Stomach (tissue), 9 donors: Measurements from ENCODE around the gene ARPP19. TPM values are rescaled to one million over a fixed set of nuclear protein-coding genes. Genes with fewer than 3 reads are reported as not detected.
A peak's percentile ranks its signal among the peaks of the same experiment; 100 is the strongest.

Experiments
- DNase-seq, 2 donors: peaks; one replicate each; pipeline versions ENCODE4 v3.0.0 to v3.0.0-alpha.2; 2013 to 2019
- H3K27ac ChIP-seq, 5 donors: fragments of 200-600 bp in 4 of 5; sonication (generic) in 4 of 5; one replicate each; pipeline ENCODE4 v1.5.1; 2013 to 2019; ENCODE audit warnings: mild to moderate bottlenecking in 1 of 5, moderate library complexity in 1 of 5
- H3K27me3 ChIP-seq, 3 donors: fragments of 200-600 bp; sonication (generic); one replicate each; pipeline ENCODE4 v1.5.1; 2017 to 2019; ENCODE audit warnings: mixed run types in 1 of 3
- H3K36me3 ChIP-seq, 4 donors: fragments of 200-600 bp; sonication (generic); 1 replicate in 3 of 4; 2 replicates in 1 of 4; pipeline ENCODE4 v1.5.1; 2016 to 2019
- H3K4me1 ChIP-seq, 4 donors: fragments of 200-600 bp; sonication (generic); one replicate each; pipeline ENCODE4 v1.5.1; 2016 to 2019
- H3K4me3 ChIP-seq, 4 donors: fragments of 200-600 bp; sonication (generic) in 3 of 4; one replicate each; pipeline ENCODE4 v1.5.1; 2016 to 2019; ENCODE audit warnings: mild to moderate bottlenecking in 1 of 4
- H3K9me3 ChIP-seq, 4 donors: fragments of 200-600 bp; sonication (generic); one replicate each; pipeline ENCODE4 v1.5.1; 2016 to 2019
- CTCF ChIP-seq, 7 experiments: fragments of 450-650 bp in 4 of 7; fragments of 200-600 bp in 3 of 7; sonication (generic) in 3 of 7; IDR thresholded peaks; one replicate each; pipeline ENCODE4 v1.5.1; 2016 to 2019; ENCODE audit warnings: antibody characterized with exemption in 7 of 7, control low read depth in 2 of 7, mild to moderate bottlenecking in 1 of 7
- EP300 ChIP-seq: sonication (generic); formaldehyde crosslinking; IDR thresholded peaks from one replicate; pipeline ENCODE4 v1.6.1; 2017; ENCODE audit warnings: antibody characterized with exemption
- POLR2A ChIP-seq, 4 donors: fragments of 450-650 bp; IDR thresholded peaks; one replicate each; pipeline ENCODE4 v1.6.1; 2016; ENCODE audit warnings: antibody characterized with exemption in 4 of 4, control low read depth in 2 of 4, mild to moderate bottlenecking in 1 of 4, moderate library complexity in 1 of 4
- POLR2AphosphoS5 ChIP-seq, 3 donors: sonication (generic); formaldehyde crosslinking; IDR thresholded peaks; one replicate each; pipeline ENCODE4 v1.6.1; 2016; ENCODE audit warnings: antibody characterized with exemption in 3 of 3
- WGBS, 5 donors: extraction: QIAGEN DNeasy Blood & Tissue Kit in 3 of 5; methylation state at CpG; one replicate each; pipeline versions ENCODE4 v1.1.5 to v1.1.7; 2013 to 2018; 5-methylcytosine and 5-hydroxymethylcytosine counted together
- intact Hi-C: fragments of 100-400 bp; cut with DNase I; formaldehyde crosslinking; loops from one replicate; pipeline ENCODE4 v1.15.1; 2023; ENCODE audit warnings: low total_unique reads
- polyA plus RNA-seq, 3 donors: library from polyadenylated mRNA; stranded (reverse); fragments of 200-250 nt; gene quantifications; one replicate each; pipeline ENCODE4 v1.2.3, GENCODE V29; 2013
- total RNA-seq, 5 donors: library from RNA; depleted of rRNA; stranded (reverse); fragments of >200 nt; gene quantifications; one replicate each; pipeline versions ENCODE4 v1.1.0 to v1.2.3, GENCODE V29; 2014 to 2016
- donor health status: healthy with polysubstance abuse.
- donor health status: Bipolar disorder and iron deficiency.
- donor health status: healthy.

The ARPP19 gene
- total and polyA plus RNA-seq, 8 donors, result 8.4 to 263 (median 63.2) TPM

GRCh38 chr15:52521682-52522081 is 47.1 kb downstream of the ARPP19 start:
- TF ChIP-seq POLR2A (IDR thresholded peaks at IDR 0.05), result no peak
- TF ChIP-seq POLR2AphosphoS5 (IDR thresholded peaks at IDR 0.05), result no peak
- no peak for TF ChIP-seq CTCF (IDR thresholded peaks at IDR 0.05)
- TF ChIP-seq EP300, result no peak
- H3K27me3 ChIP-seq, result no peaks in the 10 kb centered on the region
- H3K27ac ChIP-seq, result peak overlapping the region in 1 of 5 donors; percentile 32
- no peaks in the 10 kb centered on the region for H3K9me3 ChIP-seq
- H3K4me1 ChIP-seq, result peaks cover 0 to 36% (median 5%) of the 10 kb centered on the region in 4 donors
- WGBS, 5 donors, result 79 to 91% (median 89%) methylated on average over 3 of the region's 3 CpGs
- H3K36me3 ChIP-seq, result no peaks in the 10 kb centered on the region
- DNase-seq, result no peak
- H3K4me3 ChIP-seq, result no peak overlapping the region
- intact Hi-C loops, result no loop called here

- TF ChIP-seq POLR2A (IDR thresholded peaks at IDR 0.05), result no peak
- no peak for TF ChIP-seq POLR2AphosphoS5 (IDR thresholded peaks at IDR 0.05)
- TF ChIP-seq EP300, result no peak
- TF ChIP-seq CTCF (IDR thresholded peaks at IDR 0.05), result no peak
- Histone ChIP-seq H3K9me3 (no peaks in the 10 kb centered on the region), H3K4me3 (no peak overlapping the region), H3K4me1 (peaks cover 0 to 36% (median 5%) of the 10 kb centered on the region in 4 donors), H3K27me3 (no peaks in the 10 kb centered on the region), H3K36me3 (no peaks in the 10 kb centered on the region), H3K27ac (no peak overlapping the region)
- no peak for DNase-seq
- intact Hi-C loops, result no loop called here
These were observed 48.4 kb downstream of the ARPP19 start for GRCh38 chr15:52520421-52520820.

- no peak overlapping the region for H3K4me3 ChIP-seq
- intact Hi-C loops, result no loop called here
- no peak overlapping the region for H3K27ac ChIP-seq
- no peak for DNase-seq
- 71 to 75% (median 74%) methylated on average over 8 of the region's 8 CpGs for WGBS, 5 donors
- no peaks in the 10 kb centered on the region for H3K27me3 ChIP-seq
- H3K36me3 ChIP-seq, result no peaks in the 10 kb centered on the region
- TF ChIP-seq CTCF (IDR thresholded peaks at IDR 0.05), result no peak
- TF ChIP-seq POLR2AphosphoS5 (IDR thresholded peaks at IDR 0.05), result no peak
- no peak for TF ChIP-seq POLR2A (IDR thresholded peaks at IDR 0.05)
- TF ChIP-seq EP300, result no peak
- peaks cover 0 to 36% (median 5%) of the 10 kb centered on the region in 4 donors for H3K4me1 ChIP-seq
- H3K9me3 ChIP-seq, result no peaks in the 10 kb centered on the region
These were observed 50.1 kb downstream of the ARPP19 start for GRCh38 chr15:52518487-52519371.

- WGBS, 5 donors, result 87 to 100% (median 96%) methylated on average over 1 of the region's 1 CpG
- no peak overlapping the region for H3K27ac ChIP-seq
- DNase-seq, result no peak
- peaks cover 0 to 22% (median 0%) of the 10 kb centered on the region in 4 donors for H3K4me1 ChIP-seq
- no peak overlapping the region for H3K4me3 ChIP-seq
- no peaks in the 10 kb centered on the region for H3K36me3 ChIP-seq
- intact Hi-C loops, result no loop called here
- no peaks in the 10 kb centered on the region for H3K9me3 ChIP-seq
- no peak for TF ChIP-seq CTCF (IDR thresholded peaks at IDR 0.05)
- TF ChIP-seq POLR2A (IDR thresholded peaks at IDR 0.05), result no peak
- no peak for TF ChIP-seq EP300
- TF ChIP-seq POLR2AphosphoS5 (IDR thresholded peaks at IDR 0.05), result no peak
- H3K27me3 ChIP-seq, result no peaks in the 10 kb centered on the region
These were observed 51.8 kb downstream of the ARPP19 start for GRCh38 chr15:52517014-52517413.
